Measurements from ENCODE around the gene SIGLEC5.
"Not testable (repeated sequence)": the region's sequence is repeated elsewhere in the genome, so short reads cannot be mapped to it uniquely, and the experiment has no call there.

SIGLEC5 gene, protein sequence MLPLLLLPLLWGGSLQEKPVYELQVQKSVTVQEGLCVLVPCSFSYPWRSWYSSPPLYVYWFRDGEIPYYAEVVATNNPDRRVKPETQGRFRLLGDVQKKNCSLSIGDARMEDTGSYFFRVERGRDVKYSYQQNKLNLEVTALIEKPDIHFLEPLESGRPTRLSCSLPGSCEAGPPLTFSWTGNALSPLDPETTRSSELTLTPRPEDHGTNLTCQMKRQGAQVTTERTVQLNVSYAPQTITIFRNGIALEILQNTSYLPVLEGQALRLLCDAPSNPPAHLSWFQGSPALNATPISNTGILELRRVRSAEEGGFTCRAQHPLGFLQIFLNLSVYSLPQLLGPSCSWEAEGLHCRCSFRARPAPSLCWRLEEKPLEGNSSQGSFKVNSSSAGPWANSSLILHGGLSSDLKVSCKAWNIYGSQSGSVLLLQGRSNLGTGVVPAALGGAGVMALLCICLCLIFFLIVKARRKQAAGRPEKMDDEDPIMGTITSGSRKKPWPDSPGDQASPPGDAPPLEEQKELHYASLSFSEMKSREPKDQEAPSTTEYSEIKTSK

DNA sequence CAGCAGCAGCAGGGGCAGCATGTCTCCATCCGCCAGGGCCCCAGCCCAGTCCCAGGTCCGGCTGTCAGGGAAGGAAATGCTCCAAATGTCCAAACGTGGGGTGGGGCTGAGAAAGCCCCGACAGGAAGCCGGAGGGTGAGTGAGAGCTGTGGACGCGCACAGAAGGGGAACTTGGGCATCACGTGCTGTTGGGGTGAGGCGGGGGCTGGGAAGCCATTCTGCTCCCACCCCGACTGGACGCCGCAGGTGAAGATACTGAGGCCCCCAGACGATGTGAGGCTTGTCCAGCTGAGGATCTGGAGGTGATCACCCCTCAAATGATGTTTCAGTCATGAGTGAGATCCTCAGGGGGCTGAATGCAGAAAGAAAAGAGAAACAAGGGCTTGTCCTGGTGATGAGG, at the start of gene SIGLEC5:
Gene SIGLEC5, minus strand, starts transcription at position 87 of the 400 bp plus-strand sequence. Its CDS starts 66 bp downstream, at position 21.
- DNase-seq = not testable (repeated sequence)

DNA sequence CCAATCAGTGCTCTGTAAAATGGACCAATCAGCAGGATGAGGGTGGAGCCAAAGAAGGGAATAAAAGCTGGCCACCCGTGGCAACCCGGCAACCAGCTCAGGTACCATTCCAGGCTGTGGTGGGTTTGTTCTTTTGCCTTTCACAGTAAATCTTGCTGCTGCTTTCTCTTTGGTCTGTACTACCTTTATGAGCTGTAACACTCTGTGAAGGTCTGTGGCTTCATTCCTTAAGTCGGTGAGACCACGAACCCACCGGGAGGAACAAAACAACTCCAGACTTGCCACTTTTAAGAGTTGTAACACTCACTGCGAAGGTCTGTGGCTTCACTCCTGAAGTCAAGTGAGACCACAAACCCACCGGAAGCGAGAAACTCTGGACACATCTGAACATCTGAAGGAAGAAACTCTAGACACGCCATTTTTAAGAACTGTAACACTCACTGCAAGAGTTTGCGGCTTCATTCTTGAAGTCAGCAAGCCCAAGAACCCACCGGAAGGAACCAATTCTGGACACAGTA, 46.4 kb upstream of the SIGLEC5 start:
- no peak for DNase-seq

DNA sequence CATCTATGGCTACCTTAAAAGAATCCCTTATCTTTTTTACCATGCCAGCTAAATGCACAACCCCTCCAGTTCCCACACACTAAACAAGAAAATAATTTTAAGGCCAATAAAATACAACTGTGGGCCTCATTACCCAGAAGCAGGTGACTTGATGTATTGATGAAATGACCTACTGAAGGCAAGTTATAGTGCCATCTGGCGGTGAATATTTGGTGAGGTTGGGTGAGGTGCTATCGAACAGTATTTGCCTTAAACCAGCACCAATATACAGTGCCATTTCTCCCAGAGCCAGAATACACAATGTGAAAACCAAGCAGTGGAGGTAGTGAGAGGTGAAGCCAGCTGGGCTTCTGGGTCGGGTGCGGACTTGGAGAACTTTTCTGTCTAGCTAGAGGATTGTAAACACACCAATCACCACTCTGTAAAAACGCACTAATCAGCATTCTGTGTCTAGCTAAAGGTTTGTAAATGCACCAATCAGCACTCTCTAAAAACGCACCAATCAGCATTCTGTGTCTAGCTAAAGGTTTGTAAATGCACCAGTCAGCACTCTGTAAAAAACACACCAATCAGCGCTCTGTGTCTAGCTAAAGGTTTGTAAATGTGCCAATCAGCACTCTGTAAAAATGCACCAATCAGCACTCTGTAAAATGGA, 45.8 kb upstream of the SIGLEC5 start:
- DNase-seq = not testable (repeated sequence)

DNA sequence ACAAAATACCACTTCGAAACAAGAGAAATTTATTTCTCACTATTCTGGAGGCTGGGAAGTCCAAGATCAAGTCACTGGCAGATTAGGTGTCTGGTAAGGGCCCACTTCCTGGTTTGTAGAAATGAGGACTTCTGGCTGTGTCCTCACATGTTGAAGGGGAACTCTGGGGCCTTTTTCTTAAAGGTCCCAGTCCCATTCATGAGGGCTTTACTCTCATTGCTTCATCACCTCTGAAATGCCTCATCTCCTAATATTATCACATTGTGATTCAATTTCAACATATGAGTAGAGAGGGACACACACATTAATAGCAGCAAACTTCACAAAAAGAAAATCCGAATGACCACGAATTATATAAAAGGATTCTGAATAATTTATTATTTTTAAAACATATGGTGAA, 38.0 kb upstream of the SIGLEC5 start:
- DNase-seq = no peak

DNA sequence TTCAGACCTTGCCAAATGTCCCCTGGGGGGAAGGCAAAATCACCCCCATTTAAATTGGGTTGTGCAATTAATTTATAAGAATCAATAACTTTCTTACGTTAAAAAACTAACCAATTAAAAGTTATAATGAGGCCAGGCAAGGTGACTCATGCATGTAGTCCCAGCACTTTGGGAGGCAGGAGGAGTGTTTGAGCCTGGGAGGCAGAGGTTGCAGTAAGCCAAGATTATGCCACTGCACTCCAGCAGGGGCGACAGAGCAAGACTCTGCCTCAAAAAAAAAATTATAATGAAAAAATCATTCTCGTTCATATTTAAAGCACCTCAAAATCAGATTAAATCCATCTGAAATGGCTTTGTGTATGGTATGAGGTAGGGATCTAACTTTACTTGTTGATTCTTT, 34.8 kb upstream of the SIGLEC5 start:
- DNase-seq = no peak

DNA sequence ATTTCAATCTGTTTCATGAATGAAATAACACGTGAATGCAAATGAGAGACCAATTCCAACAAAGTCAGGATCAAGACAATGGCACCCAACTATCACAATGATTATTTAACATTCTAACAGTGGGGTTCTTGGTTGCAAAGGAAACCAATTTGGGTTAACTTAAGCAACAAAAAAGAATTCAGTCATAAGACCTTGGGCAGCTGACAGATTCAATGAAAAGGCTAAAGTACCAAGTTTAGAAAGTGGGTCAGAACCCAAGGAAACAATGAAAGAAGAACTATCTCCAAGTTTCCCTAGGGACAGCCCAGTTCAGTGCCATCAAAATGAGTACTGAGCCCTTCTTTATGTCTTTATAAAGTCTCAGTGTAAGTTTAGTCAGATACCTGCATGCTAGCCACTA, 33.9 kb upstream of the SIGLEC5 start:
- no peak for DNase-seq

DNA sequence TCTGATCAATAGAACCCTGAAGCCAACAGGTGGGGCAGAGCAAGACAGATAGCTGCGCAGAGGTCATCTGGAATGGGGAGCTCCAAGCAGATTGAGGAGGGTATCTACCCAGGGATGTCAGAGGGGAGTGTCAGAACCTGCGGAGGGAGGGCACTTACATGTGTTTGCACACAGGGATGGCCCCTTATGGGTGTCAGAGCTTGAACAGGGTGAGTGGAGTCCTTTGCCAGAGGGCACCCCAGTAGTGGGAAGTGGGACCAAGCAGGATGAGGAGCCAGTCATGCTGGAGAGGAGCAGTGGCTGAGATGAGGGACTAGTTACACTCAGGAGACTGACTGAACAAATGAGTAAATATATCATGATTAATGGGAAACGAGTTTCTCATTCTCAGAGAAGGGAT, 33.4 kb upstream of the SIGLEC5 start:
- no peak for DNase-seq

DNA sequence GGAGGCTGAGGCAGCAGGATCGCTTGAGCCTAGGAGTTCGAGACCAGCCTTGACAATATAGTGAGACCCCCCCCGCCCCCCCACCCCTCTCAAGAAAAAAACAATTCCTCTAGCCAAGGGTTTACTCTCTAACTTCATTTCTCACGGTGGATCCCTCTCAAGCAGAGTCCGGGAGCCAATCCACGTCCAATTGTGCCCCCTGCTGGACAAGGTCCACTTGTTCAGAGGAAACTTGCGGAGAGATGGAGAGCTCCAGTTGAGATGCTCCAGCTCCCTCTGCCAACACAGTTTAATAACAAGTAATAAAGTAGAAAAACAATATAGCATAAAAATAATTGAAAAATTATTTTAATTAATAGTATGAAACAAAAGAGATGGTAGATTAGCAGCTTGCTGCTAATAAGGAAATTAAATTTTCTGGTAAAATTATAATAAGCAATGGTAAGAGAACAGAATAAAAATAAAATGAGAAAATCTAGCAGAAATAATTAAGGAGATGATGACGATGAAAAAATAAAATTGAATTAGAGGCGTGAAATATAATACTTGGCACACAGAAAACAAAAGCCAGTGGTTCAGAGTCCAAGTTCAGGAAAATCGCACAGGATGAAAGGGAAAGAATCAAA, 30.9 kb upstream of the SIGLEC5 start:
- no peak for DNase-seq

DNA sequence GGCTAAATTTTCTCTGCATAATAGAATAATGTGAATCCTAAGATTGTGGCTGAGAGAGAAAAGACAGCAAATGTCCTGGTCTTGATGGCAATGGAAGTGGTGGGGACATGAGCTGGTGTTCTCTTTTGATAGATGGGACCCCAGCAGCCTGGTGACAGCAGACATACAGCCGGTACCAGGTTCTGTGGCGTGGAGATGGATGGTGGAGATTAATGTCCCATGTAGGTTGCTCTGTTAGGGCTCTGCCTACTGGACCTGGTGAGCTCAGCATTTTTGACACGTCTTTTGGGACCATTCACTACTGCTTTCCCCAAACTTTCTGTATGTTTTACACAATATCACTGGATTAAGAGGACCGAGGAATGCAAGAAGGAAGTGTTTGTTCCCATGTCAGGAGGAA, 24.6 kb upstream of the SIGLEC5 start:
- no peak for DNase-seq

DNA sequence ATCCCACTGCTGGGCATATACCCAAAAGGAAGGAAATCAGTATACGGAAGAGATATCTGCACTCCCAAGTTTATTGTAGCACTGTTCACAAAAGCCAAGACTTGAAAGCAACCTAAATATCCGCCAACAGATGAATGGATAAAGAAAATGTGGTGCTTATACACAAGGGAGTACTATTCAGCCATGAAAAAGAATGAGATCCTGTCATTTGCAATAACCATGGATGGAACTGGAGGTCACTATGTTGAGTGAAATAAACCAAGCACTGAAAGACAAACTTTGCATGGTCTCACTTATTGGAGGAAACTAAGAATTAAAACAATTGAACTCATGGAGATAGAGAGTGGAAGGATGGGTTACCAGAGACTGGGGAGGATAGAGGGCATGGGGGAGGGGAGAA, 23.0 kb upstream of the SIGLEC5 start:
- DNase-seq = no peak

DNA sequence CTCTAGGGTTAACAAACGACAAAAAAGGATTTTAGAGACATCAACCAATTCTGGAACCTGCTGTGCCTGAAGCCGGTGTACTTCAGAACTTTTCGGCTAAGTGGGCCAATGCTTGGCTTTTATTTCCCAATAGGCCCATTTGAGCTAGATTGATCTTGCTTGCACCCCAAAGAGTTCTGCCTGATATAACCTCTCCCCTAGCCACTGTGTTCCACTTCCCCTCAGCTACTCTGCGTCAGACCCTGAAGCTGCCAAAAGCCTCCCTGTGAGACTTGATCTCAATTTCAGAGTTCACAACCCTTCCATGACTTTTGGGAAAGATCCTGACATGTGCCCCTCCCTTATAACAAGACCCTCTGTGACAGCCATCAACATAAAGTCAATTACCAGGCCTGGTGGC, 22.1 kb upstream of the SIGLEC5 start:
- no peak for DNase-seq

DNA sequence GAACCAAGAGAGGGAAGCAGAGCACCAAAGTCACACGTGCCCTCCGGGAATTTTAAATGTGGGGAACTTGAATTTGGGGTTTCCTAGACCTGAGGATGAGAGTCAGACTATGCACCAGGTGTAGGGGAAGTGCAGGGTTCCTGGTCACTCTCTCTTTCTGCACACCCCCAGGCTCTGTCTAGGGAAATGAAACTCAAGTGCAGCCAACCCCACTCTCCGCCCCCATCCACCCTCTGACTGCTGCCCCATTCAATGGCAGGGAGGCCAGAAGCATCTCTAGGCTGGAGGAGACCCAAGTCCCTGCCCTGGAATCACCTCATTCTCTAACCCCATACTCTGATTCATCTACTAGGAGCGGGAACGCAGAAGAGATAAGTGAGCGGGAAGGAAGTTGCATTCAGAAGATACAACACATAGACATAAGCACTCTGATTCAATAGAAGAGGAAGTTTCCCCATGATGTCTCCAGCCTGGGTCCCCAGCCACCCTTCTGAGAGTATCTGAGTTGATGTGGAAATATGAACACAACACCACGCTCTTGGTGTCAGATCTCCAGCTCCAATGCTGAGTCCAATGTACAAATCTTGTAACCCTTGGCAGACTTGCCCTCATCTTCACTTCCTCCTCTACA, 21.1 kb upstream of the SIGLEC5 start:
- DNase-seq = no peak

DNA sequence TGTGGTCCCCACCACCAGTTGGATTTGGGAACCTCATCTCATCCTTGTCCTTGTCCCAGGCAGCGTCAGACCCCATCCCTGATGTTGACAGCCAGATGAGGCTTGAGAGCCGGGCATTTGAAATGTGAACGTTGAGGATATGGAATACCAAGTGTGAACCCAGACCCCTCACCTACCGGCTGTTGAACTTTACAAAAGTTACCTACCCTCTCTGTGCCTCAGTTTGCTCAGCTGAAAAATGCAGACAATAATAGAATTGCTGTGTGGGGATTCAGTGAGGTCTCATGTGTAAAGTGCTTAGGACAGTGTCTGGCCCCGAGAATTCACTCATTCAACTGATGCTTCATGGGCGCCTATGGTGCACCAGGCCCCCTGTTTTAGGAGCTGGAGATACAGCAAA, 17.1 kb upstream of the SIGLEC5 start:
- no peak for DNase-seq

DNA sequence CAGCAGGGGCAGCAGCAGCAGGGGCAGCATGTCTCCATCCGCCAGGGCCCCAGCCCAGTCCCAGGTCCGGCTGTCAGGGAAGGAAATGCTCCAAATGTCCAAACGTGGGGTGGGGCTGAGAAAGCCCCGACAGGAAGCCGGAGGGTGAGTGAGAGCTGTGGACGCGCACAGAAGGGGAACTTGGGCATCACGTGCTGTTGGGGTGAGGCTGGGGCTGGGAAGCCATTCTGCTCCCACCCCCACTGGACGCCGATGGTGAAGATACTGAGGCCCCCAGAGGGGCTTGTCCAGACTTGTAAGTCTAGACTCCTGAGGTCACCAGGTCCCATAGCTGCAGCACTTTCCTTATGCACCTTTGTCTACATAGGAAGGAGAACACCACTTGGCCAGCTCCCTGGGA, 16.5 kb upstream of the SIGLEC5 start, which contains the start of gene SIGLEC14:
Gene SIGLEC14, minus strand, starts transcription at position 96 of the 400 bp plus-strand sequence. Its CDS starts 66 bp downstream, at position 30.
- DNase-seq = not testable (repeated sequence)

DNA sequence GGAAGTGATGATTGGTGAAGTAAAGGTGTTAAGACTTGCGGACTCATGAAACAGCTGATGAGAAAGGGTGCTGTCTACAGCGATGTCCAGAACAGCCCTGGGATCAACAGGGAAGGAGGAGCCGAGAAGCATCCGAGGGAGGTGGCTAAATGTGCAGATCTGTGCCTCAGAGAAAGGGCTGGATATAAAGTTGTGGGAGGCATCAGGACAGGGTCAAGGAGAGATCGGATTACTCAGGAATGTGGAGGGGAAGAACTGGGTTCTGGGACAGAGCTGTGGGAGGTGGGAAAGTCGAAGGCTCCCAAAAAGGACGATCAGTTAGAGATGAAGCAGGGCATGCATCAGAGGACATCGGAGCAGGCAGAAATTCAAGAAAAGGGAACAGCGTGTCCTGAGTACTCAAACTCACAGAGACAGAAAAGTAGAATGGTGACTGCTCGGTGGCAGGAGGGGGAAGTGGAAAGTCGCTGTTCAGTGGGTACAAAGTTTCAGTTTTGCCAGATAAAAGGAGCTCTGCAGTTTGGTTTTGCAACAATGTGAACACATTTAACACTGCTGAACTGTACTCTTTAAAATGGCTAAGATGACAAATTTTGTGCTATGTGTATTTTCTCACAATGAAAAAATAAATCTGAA, 14.6 kb upstream of the SIGLEC5 start:
- no peak for DNase-seq

DNA sequence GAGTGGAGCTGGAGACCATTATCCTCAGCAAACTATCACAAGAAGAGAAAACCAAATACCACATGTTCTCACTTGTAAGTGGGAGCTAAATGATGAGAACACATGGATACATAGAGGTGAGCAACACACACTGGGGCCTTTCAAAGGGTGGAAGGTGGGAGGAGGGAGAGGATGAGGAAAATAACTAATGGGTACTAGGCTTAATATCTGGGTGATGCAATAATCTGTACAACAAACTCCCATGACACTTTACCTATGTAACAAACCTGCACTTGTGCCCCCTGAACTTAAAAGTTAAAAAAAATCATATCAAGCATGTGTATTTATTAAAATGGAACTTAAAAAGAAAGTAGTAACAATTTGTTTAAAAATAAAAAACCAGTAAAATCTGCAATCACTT, 11.4 kb upstream of the SIGLEC5 start:
- no peak for DNase-seq

DNA sequence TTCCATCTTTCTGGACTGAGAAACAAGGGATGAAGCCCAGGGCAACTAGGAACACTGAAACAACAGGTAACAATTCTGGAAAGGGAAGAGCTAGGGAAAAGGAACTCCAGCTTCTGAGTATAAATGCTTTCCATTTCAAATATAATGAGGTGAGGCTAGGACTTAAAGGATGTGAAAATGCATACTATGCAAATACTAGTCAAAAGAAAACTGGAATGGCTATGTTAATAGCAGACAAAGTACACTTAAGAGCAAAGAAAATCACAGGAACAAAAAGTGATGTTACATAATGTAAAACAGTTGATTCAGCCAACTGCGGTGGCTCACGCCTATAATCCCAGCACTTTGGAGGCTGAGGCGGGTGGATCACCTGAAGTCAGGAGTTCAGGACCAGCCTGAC, 10.2 kb upstream of the SIGLEC5 start:
- DNase-seq = no peak

DNA sequence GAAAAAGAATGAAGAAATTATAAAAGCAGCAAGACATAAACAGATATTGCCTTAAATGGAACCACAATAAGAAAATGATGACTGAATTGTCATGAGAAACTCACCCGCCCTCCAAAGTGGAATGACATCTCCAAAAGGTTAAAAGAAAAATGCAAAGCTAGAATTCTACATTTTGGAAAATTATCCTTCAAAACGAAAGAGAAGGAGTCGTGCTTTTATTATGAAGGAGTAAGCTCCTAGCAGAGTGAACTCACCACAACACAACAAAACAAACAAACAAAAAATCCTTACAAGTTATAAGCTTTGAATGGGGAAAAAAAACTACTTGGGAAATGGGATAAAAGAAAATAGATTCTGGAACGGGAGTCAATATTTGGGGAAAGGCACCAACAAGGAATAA, 9.7 kb upstream of the SIGLEC5 start:
- no peak for DNase-seq

DNA sequence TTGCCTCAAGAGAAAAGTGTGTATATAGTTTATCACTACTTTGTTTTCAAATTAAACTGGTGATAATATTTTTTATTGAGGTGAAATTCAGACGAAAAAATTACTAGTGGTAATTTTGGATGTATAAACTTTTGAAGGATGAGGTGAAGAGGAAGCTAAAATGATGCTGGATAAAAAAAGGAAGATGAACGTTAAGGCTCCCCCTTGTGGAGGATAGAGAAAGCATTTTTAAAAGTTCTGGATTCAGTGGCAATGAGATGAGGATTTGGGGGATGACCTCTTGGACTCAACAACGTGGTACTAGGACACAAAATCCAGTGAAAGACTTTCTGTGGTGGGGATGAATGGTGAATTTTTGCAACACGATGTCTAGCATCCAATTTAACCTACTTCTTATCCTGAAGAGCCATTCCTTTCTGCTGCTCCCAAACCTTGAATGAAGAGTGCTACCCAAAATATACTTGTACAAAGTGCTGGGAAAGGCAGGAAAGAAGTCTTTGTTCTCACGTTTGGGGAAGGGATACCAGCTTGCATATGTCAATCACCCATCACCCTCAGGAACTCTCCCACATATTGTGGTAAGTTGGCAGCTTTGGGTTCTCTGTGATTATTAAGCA, 7.3 kb upstream of the SIGLEC5 start:
- DNase-seq = no peak

DNA sequence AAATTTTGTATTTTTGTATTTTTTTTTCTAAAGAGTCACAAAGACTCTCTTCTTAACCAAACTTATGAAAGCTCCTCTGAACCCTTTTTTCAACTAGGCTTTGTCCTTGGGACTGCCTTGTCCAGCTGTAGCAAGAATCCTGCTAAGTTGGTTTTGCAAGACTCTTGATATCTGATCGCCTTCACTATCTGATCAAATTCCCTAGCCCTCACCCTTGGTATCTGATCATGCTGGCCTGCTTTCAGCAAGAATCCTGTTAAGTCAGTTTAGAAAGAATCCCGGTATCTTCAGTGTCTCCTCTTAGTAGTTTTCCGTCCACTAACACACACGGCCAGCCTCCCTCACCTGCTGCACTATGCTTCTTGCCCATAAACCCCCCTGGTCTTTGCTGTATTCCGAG, 1.9 kb upstream of the SIGLEC5 start:
- no peak for DNase-seq

DNA sequence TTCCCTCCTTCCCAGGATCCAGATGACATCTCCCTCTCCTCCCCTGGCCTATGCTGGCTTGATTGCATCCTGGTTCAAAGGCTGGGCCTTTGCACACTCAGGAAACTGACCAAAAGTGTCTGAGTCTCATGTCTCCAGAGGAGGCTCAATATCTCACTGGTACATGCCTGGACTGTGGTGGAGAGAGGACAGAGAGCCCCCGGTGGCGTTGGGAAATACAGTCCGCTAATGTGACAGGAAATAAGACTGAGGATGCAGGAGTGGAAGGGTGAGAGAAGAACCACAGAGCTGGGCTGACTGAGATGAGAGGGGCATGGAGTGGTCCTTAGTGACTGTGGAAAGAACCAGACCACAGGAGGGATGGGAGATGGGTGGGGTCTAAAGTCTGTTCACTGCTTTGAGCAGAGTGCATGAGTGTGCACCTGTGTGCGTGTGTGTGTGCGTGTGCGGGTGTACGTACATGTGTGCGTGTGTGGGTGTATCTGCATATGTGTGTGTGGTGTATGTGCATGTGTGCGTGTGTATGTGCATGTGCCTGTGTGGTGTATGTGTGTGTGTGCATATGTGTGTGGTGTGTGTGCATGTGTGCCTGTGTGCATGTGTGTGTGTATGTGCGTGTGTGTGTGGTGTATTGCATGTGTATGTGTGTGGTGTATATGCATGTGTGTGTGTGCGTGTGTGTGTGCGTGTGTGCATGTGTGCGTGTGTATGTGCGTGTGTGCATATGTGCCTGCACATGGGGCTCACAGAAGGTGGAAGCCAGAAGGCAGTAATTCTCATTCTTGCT, 1.9 kb downstream of the SIGLEC5 start:
- no peak for DNase-seq

Measured in NCI-H1417 treated with DMSO at 0.1 percent for 48 hours (cell line).